SK-N-SH (cell line): ENCODE measurements around the gene AGFG2.

Experiments
- FOXJ3 ChIP-seq: sonication (generic); formaldehyde crosslinking; IDR thresholded peaks from 2 replicates; pipeline ENCODE4 v1.5.1; 2020; ENCODE audit warnings: mild to moderate bottlenecking, missing genetic modification reagents
- TEAD4 ChIP-seq: IDR thresholded peaks from 2 replicates; pipeline ENCODE4 v1.4.0; 2012; ENCODE audit warnings: mild to moderate bottlenecking, borderline replicate concordance; ENCODE audit not compliant: insufficient read depth
- TF ChIP-seq, protein P1 (sequence below): fragments of 200-600 bp; sonication (generic); IDR thresholded peaks from 2 replicates; pipeline ENCODE4 v1.6.1; 2017; ENCODE audit warnings: antibody characterized with exemption, mild to moderate bottlenecking, moderate library complexity

DNA sequence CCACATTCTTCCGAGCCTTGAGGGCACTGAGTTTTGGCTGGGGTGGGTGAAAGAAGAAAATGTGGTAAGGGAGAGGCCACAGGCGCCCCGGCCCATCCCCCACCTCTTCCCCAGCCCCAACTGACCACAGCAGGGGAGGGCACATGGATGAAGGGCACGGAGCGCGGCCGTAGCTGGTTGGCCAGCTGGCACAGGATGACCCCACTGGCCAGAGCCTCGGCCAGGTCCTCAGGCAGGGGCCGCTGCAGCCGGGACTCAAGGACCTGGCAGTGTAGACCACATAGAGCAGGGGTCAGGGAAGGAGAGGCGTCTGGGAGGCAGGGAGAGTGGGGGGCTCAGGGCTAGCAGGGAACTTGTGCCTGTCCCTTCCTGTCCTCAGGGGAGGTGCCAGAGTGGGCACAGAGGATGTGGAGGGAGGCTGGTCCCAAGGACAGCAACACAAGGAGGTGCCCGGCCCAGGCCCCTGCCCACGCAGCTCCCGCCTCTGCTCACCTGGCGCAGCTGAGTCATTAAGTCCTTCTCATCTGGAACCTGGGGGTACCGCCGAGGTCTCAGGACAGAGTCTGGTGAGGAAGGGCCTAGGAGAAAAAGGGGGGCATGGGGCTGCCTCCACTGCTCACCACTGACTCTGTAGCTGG, 36.9 kb downstream of the AGFG2 start:
- no peak for TF ChIP-seq TEAD4
- TF ChIP-seq, protein P1, sequence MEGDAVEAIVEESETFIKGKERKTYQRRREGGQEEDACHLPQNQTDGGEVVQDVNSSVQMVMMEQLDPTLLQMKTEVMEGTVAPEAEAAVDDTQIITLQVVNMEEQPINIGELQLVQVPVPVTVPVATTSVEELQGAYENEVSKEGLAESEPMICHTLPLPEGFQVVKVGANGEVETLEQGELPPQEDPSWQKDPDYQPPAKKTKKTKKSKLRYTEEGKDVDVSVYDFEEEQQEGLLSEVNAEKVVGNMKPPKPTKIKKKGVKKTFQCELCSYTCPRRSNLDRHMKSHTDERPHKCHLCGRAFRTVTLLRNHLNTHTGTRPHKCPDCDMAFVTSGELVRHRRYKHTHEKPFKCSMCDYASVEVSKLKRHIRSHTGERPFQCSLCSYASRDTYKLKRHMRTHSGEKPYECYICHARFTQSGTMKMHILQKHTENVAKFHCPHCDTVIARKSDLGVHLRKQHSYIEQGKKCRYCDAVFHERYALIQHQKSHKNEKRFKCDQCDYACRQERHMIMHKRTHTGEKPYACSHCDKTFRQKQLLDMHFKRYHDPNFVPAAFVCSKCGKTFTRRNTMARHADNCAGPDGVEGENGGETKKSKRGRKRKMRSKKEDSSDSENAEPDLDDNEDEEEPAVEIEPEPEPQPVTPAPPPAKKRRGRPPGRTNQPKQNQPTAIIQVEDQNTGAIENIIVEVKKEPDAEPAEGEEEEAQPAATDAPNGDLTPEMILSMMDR = no peak
- TF ChIP-seq FOXJ3 (CRISPR knock-in tag) = no peak
